Measurements from ENCODE around the gene IFT74.

DNA sequence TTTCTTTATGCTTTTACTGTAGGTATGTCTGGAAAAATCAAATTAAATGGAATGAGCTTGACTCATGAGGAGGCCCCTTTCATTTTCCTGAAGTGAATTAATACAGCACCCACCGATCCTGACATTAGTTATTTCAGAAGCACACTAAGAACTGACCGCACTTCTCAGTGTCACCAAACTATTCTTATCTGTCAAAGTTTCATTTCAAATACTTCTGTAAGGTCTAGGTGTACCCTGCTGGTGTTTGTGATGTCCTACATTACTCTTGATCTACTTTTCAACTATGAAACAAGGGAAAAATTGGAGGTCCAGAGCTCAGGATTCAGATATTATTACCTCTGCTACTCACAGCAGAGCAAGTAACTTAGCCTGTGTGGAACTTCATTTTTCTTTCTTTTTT lies 151.0 kb downstream of the IFT74 start:
- TF ChIP-seq CTCF (conservative IDR thresholded peaks at IDR 0.05) (no peak), EZH2 (IDR thresholded peaks at IDR 0.05; ENCODE audit: low read depth) (no peak)

Data from PC-9 (cell line).